ENCODE data around the gene NCAM1.

Gene NCAM1

GRCh38 chr11:113198972-113199661 is 237.9 kb downstream of the NCAM1 start:
- DNase-seq (ENCODE audit: low read depth), result no peak
- TF ChIP-seq CTCF (IDR thresholded peaks at IDR 0.05; ENCODE audit: control insufficient read depth, extremely low read depth, insufficient read depth), result no peak
- H3K4me3 ChIP-seq (ENCODE audit: low read depth, low read length), result no peak overlapping the region

GRCh38 chr11:113199866-113200265 is 238.6 kb downstream of the NCAM1 start:
- DNase-seq (ENCODE audit: low read depth), result no peak
- no peak for TF ChIP-seq CTCF (IDR thresholded peaks at IDR 0.05; ENCODE audit: control insufficient read depth, extremely low read depth, insufficient read depth)
- no peak overlapping the region for H3K4me3 ChIP-seq (ENCODE audit: low read depth, low read length)

- no peak for TF ChIP-seq CTCF (IDR thresholded peaks at IDR 0.05; ENCODE audit: control insufficient read depth, extremely low read depth, insufficient read depth)
- no peak overlapping the region for H3K4me3 ChIP-seq (ENCODE audit: low read depth, low read length)
- DNase-seq (ENCODE audit: low read depth), result no peak
These were observed 240.0 kb downstream of the NCAM1 start for GRCh38 chr11:113201054-113201818.

GRCh38 chr11:113202431-113202830 is 241.2 kb downstream of the NCAM1 start:
- no peak for DNase-seq (ENCODE audit: low read depth)
- no peak overlapping the region for H3K4me3 ChIP-seq (ENCODE audit: low read depth, low read length)
- no peak for TF ChIP-seq CTCF (IDR thresholded peaks at IDR 0.05; ENCODE audit: control insufficient read depth, extremely low read depth, insufficient read depth)

GRCh38 chr11:113203141-113203753 is 242.0 kb downstream of the NCAM1 start:
- no peak overlapping the region for H3K4me3 ChIP-seq (ENCODE audit: low read depth, low read length)
- no peak for DNase-seq (ENCODE audit: low read depth)
- no peak for TF ChIP-seq CTCF (IDR thresholded peaks at IDR 0.05; ENCODE audit: control insufficient read depth, extremely low read depth, insufficient read depth)

GRCh38 chr11:113204280-113204679 is 243.1 kb downstream of the NCAM1 start:
- no peak for DNase-seq (ENCODE audit: low read depth)
- TF ChIP-seq CTCF (IDR thresholded peaks at IDR 0.05; ENCODE audit: control insufficient read depth, extremely low read depth, insufficient read depth), result no peak

More at GRCh38 chr11:113204280-113204679, 243.1 kb downstream of the NCAM1 start:
- no peak overlapping the region for H3K4me3 ChIP-seq (ENCODE audit: low read depth, low read length)
